Naive B cell (primary cell): Measurements from ENCODE around the gene NPB. TPM values are rescaled to one million over a fixed set of nuclear protein-coding genes. Genes with fewer than 3 reads are reported as not detected.
A peak's percentile ranks its signal among the peaks of the same experiment; 100 is the strongest.

Experiments used
- ATAC-seq, 2 donors: fragments of 150-1000 bp; cut with Tn5 transposase; 2 replicates each; pipeline ENCODE4 v1.10.0; 2021; ENCODE audit warnings: low read depth in 2 of 2, mild to moderate bottlenecking in 2 of 2, moderate library complexity in 2 of 2
- DNase-seq: peaks from one replicate; pipeline ENCODE4 v3.0.0; 2022
- H3K27ac Mint-ChIP-seq, 6 donors: one replicate each; pipeline ENCODE4 v1.8.0; 2020 to 2022; ENCODE audit warnings: mild to moderate bottlenecking in 6 of 6, mixed read lengths in 6 of 6, moderate library complexity in 5 of 6, inconsistent platforms in 2 of 6
- H3K27me3 Mint-ChIP-seq, 3 donors: one replicate each; pipeline ENCODE4 v1.8.0; 2021 to 2022; ENCODE audit warnings: mixed read lengths in 3 of 3, mild to moderate bottlenecking in 1 of 3
- H3K36me3 Mint-ChIP-seq, 2 donors: one replicate each; pipeline ENCODE4 v1.8.0; 2020 to 2022; ENCODE audit warnings: mixed read lengths in 2 of 2, inconsistent platforms in 1 of 2, mild to moderate bottlenecking in 1 of 2
- H3K4me1 Mint-ChIP-seq, 3 donors: one replicate each; pipeline ENCODE4 v1.8.0; 2020 to 2022; ENCODE audit warnings: mixed read lengths in 3 of 3, inconsistent platforms in 1 of 3, mild to moderate bottlenecking in 1 of 3, moderate library complexity in 1 of 3
- H3K4me3 Mint-ChIP-seq, 8 donors: one replicate each; pipeline ENCODE4 v1.8.0; 2020 to 2022; ENCODE audit warnings: mild to moderate bottlenecking in 8 of 8, mixed read lengths in 8 of 8, moderate library complexity in 8 of 8, inconsistent platforms in 2 of 8
- H3K9me3 Mint-ChIP-seq, 7 donors: one replicate each; pipeline ENCODE4 v1.8.0; 2020 to 2022; ENCODE audit warnings: mixed read lengths in 7 of 7, mild to moderate bottlenecking in 5 of 7, inconsistent platforms in 2 of 7, moderate library complexity in 1 of 7
- polyA plus RNA-seq, 6 donors: library from polyadenylated mRNA; unstranded; fragments of 300-500 nt; fragmentation: Illumina TruSeq; gene quantifications; one replicate each; pipeline ENCODE4 v1.2.3, GENCODE V29; 2021; ENCODE audit warnings: low read depth in 6 of 6

Gene NPB
- polyA plus RNA-seq, 6 donors from 2014 or later: 0.24 TPM; not detected in 5

- no peak for ATAC-seq
- no peak for DNase-seq
- no peaks in the 10 kb centered on the region for H3K36me3 Mint-ChIP-seq
- no peak overlapping the region for H3K4me3 Mint-ChIP-seq
- H3K27me3 Mint-ChIP-seq: no peaks in the 10 kb centered on the region
- no peak overlapping the region for H3K27ac Mint-ChIP-seq
- H3K4me1 Mint-ChIP-seq: peaks cover 4 to 8% (median 6%) of the 10 kb centered on the region in 3 donors
- no peaks in the 10 kb centered on the region for H3K9me3 Mint-ChIP-seq
Observed at GRCh38 chr17:81878294-81878693, 23.7 kb upstream of the NPB start.

GRCh38 chr17:81879121-81879520 is 22.9 kb upstream of the NPB start:
- Mint-ChIP-seq H3K9me3 (no peaks in the 10 kb centered on the region), H3K4me1 (peaks cover under 1 to 5% (median 4%) of the 10 kb centered on the region in 3 donors), H3K4me3 (no peak overlapping the region), H3K27me3 (no peaks in the 10 kb centered on the region), H3K36me3 (no peaks in the 10 kb centered on the region), H3K27ac (no peak overlapping the region)
- ATAC-seq: no peak
- no peak for DNase-seq

GRCh38 chr17:81884520-81884919 is 17.5 kb upstream of the NPB start:
- Mint-ChIP-seq H3K27ac (no peak overlapping the region), H3K4me3 (no peak overlapping the region), H3K27me3 (no peaks in the 10 kb centered on the region), H3K4me1 (peaks cover 15 to 16% (median 16%) of the 10 kb centered on the region in 3 donors), H3K36me3 (peaks cover 3 to 13% of the 10 kb centered on the region in 2 donors), H3K9me3 (no peaks in the 10 kb centered on the region)
- no peak for DNase-seq
- no peak for ATAC-seq

GRCh38 chr17:81884968-81885367 is 17.1 kb upstream of the NPB start:
- peak overlapping the region in 1 of 6 donors; percentile 63 for H3K27ac Mint-ChIP-seq
- ATAC-seq (no peak), DNase-seq (no peak)
- H3K4me3 Mint-ChIP-seq: peak overlapping the region in 1 of 8 donors; percentile 70
- H3K27me3 Mint-ChIP-seq: no peaks in the 10 kb centered on the region
- no peaks in the 10 kb centered on the region for H3K9me3 Mint-ChIP-seq
- H3K4me1 Mint-ChIP-seq: peaks cover 14 to 16% (median 16%) of the 10 kb centered on the region in 3 donors
- peaks cover 3 to 13% of the 10 kb centered on the region in 2 donors for H3K36me3 Mint-ChIP-seq

GRCh38 chr17:81885454-81885853 is 16.6 kb upstream of the NPB start:
- Mint-ChIP-seq H3K9me3 (no peaks in the 10 kb centered on the region), H3K4me1 (peaks cover 16 to 17% (median 16%) of the 10 kb centered on the region in 3 donors), H3K4me3 (peak overlapping the region in 1 of 8 donors; percentile 70), H3K36me3 (peaks cover 3 to 13% of the 10 kb centered on the region in 2 donors), H3K27ac (peak overlapping the region in 4 of 6 donors; percentile 39 to 89 (median 56)), H3K27me3 (no peaks in the 10 kb centered on the region)
- DNase-seq: no peak
- no peak for ATAC-seq

GRCh38 chr17:81885869-81886548 is 16.0 kb upstream of the NPB start:
- no peak for DNase-seq
- Mint-ChIP-seq H3K4me1 (peaks cover 16 to 17% (median 16%) of the 10 kb centered on the region in 3 donors), H3K36me3 (peaks cover 3 to 13% of the 10 kb centered on the region in 2 donors), H3K4me3 (peak overlapping the region in 1 of 8 donors; percentile 70), H3K27ac (peak overlapping the region in 4 of 6 donors; percentile 39 to 89 (median 56)), H3K9me3 (no peaks in the 10 kb centered on the region), H3K27me3 (no peaks in the 10 kb centered on the region)
- no peak for ATAC-seq

- peaks cover 3 to 13% of the 10 kb centered on the region in 2 donors for H3K36me3 Mint-ChIP-seq
- peaks cover 16 to 26% (median 20%) of the 10 kb centered on the region in 3 donors for H3K4me1 Mint-ChIP-seq
- H3K27ac Mint-ChIP-seq: peak overlapping the region in 4 of 6 donors; percentile 32 to 78 (median 58)
- H3K27me3 Mint-ChIP-seq: no peaks in the 10 kb centered on the region
- H3K9me3 Mint-ChIP-seq: no peaks in the 10 kb centered on the region
- ATAC-seq: no peak
- DNase-seq: no peak
- H3K4me3 Mint-ChIP-seq: peak overlapping the region in 6 of 8 donors; percentile 65 to 92 (median 70)
Observed at GRCh38 chr17:81888105-81888987, 13.7 kb upstream of the NPB start.

GRCh38 chr17:81888988-81889595 is 12.9 kb upstream of the NPB start:
- no peaks in the 10 kb centered on the region for H3K27me3 Mint-ChIP-seq
- DNase-seq (no peak), ATAC-seq (no peak)
- H3K4me3 Mint-ChIP-seq: peak overlapping the region; percentile 26 to 94 (median 72)
- peaks cover 16 to 31% (median 20%) of the 10 kb centered on the region in 3 donors for H3K4me1 Mint-ChIP-seq
- H3K36me3 Mint-ChIP-seq: peaks cover 3 to 13% of the 10 kb centered on the region in 2 donors
- H3K9me3 Mint-ChIP-seq: no peaks in the 10 kb centered on the region
- H3K27ac Mint-ChIP-seq: peak overlapping the region in 5 of 6 donors; percentile 32 to 77 (median 57)

GRCh38 chr17:81889602-81890001 is 12.4 kb upstream of the NPB start:
- ATAC-seq (no peak), DNase-seq (no peak)
- no peaks in the 10 kb centered on the region for H3K9me3 Mint-ChIP-seq
- peak overlapping the region in 7 of 8 donors; percentile 66 to 94 (median 85) for H3K4me3 Mint-ChIP-seq
- H3K27me3 Mint-ChIP-seq: no peaks in the 10 kb centered on the region
- H3K4me1 Mint-ChIP-seq: peaks cover 16 to 31% (median 20%) of the 10 kb centered on the region in 3 donors
- H3K36me3 Mint-ChIP-seq: peaks cover 3 to 13% of the 10 kb centered on the region in 2 donors
- H3K27ac Mint-ChIP-seq: peak overlapping the region in 3 of 6 donors; percentile 33 to 95 (median 72)

GRCh38 chr17:81890447-81891302 is 11.4 kb upstream of the NPB start:
- Mint-ChIP-seq H3K27me3 (no peaks in the 10 kb centered on the region), H3K27ac (peak overlapping the region; percentile 39 to 96 (median 91)), H3K4me1 (peaks cover 12 to 26% (median 17%) of the 10 kb centered on the region in 3 donors), H3K9me3 (no peaks in the 10 kb centered on the region), H3K4me3 (peak overlapping the region; percentile 75 to 94 (median 86)), H3K36me3 (peaks cover 3 to 13% of the 10 kb centered on the region in 2 donors)
- DNase-seq (no peak), ATAC-seq (no peak)

GRCh38 chr17:81891303-81891552 is 10.8 kb upstream of the NPB start:
- Mint-ChIP-seq H3K27ac (peak overlapping the region; percentile 95 to 100 (median 97)), H3K9me3 (no peaks in the 10 kb centered on the region), H3K27me3 (no peaks in the 10 kb centered on the region), H3K4me3 (peak overlapping the region; percentile 86 to 99 (median 95)), H3K36me3 (peaks cover 3 to 13% of the 10 kb centered on the region in 2 donors), H3K4me1 (peaks cover 8 to 24% (median 16%) of the 10 kb centered on the region in 3 donors)
- ATAC-seq (peak; percentile 4 to 8), DNase-seq (no peak)

- ATAC-seq (no peak), DNase-seq (no peak)
- Mint-ChIP-seq H3K27ac (peak overlapping the region in 1 of 6 donors; percentile 56), H3K4me3 (peak overlapping the region in 2 of 8 donors; percentile 3 to 6), H3K27me3 (no peaks in the 10 kb centered on the region), H3K4me1 (peaks cover 0 to 14% (median 4%) of the 10 kb centered on the region in 3 donors), H3K9me3 (no peaks in the 10 kb centered on the region), H3K36me3 (peaks cover 0 to 6% of the 10 kb centered on the region in 2 donors)
Observed at GRCh38 chr17:81895400-81895799, 6.6 kb upstream of the NPB start.
